ENCODE data around the gene CLCF1. TPM values are rescaled to one million over a fixed set of nuclear protein-coding genes. Genes with fewer than 3 reads are reported as not detected.

CLCF1 gene
- total and polyA plus RNA-seq, 2 of the 13 experiments (the other 11 are each of a cell fraction or from before 2014, with no cell fraction given) = 0.49 to 0.78 TPM

DNA sequence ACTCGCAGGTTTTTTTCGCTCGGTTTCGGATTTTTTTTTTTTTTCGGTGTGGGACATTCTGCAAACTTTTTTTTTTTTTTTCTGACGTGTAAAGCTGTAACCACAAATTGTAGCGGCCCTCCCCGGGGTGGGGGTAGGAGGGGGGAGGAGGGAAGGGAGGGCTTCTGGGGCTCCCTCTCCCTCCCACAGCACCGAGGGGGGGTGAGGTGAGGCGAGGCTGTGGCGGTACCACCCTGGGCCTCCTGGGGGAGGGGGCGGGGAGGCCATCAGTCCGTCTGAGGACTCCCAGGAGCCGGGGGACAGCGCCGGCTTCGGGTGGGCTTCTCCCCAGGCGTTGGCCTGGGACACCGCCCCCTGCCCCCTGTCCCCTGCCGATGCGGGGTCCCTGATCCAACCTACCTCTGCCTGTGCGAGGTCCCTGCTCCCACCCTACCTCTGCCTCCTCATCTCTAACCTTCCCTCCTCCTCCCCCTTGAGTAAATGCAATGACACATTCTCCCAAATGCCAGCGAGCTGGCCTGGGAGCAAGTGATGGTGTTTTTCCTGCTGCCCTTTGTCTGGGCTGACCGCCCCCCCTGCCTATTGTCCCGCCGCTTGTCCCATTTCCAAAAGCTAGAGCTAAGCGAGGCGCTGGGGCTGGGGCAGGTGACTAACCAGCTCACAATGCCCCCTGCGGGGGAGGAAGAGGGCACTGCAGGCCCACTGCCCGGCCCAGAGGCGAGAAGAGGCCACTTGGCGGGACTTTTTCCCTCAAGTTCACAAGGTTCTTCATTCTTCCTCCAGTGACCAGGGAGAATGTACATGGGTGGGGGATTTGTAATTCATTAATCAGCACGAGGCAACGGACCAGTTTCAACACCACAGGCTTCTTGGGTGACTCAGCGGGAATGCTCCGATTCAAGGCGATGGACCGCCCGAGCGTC is 511 bp upstream of the CLCF1 start (continued):
- TF ChIP-seq, protein P1, sequence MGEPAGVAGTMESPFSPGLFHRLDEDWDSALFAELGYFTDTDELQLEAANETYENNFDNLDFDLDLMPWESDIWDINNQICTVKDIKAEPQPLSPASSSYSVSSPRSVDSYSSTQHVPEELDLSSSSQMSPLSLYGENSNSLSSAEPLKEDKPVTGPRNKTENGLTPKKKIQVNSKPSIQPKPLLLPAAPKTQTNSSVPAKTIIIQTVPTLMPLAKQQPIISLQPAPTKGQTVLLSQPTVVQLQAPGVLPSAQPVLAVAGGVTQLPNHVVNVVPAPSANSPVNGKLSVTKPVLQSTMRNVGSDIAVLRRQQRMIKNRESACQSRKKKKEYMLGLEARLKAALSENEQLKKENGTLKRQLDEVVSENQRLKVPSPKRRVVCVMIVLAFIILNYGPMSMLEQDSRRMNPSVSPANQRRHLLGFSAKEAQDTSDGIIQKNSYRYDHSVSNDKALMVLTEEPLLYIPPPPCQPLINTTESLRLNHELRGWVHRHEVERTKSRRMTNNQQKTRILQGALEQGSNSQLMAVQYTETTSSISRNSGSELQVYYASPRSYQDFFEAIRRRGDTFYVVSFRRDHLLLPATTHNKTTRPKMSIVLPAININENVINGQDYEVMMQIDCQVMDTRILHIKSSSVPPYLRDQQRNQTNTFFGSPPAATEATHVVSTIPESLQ (CRISPR knock-in tag; conservative IDR thresholded peaks at IDR 0.05) = no peak
- no peak for TF ChIP-seq ZNF503 (CRISPR knock-in tag; IDR thresholded peaks at IDR 0.05)
- TF ChIP-seq ZNF101 (CRISPR knock-in tag; IDR thresholded peaks at IDR 0.05; ENCODE audit: borderline replicate concordance, low read depth) = no peak
- TF ChIP-seq RAD21 (CRISPR knock-in tag; IDR thresholded peaks at IDR 0.05) = peak; percentile 38
- TF ChIP-seq HOXA9 (CRISPR knock-in tag; IDR thresholded peaks at IDR 0.05; ENCODE audit: borderline replicate concordance) = no peak
- peak; percentile 28; the same call in 1 of the 2 replicates for TF ChIP-seq GABPB1 (CRISPR knock-in tag; IDR thresholded peaks at IDR 0.05)

All from HepG2 (cell line).